HG03520 (cell line): ENCODE data around the gene BABAM2.

ENCODE experiments used
- ATAC-seq: cut with Tn5 transposase; IDR thresholded peaks from one replicate; pipeline ENCODE4 v1.9.1; 2021; ENCODE audit warnings: mild to moderate bottlenecking, moderate library complexity; ENCODE audit not compliant: unreplicated experiment

Gene BABAM2

GRCh38 chr2:27907547-27907946 is 17.0 kb downstream of the BABAM2 start:
- no peak for ATAC-seq

DNA sequence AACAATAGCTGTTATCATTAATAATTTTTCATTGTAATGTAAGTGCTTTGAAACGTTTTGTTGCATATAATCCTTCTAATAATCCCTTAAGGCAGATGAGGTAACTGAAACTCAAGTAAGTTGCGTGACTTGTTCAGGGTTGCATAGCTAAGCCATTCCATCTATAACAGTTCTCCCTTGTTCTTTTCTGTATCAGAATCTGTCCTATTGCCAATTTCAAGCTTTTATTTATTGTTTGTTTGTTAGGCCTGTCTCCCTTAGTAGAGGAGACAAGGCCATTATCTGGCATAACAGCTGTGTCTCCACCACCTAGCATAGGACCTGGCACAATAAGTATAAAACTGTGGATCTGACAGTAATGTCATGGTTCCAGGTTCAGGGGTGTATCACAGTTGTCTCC is 19.4 kb downstream of the BABAM2 start:
- no peak for ATAC-seq

- no peak for ATAC-seq
These were observed 21.1 kb downstream of the BABAM2 start for GRCh38 chr2:27911458-27912210.

GRCh38 chr2:27912512-27912911 is 22.0 kb downstream of the BABAM2 start:
- no peak for ATAC-seq

GRCh38 chr2:27914041-27914804 is 23.7 kb downstream of the BABAM2 start:
- no peak for ATAC-seq

GRCh38 chr2:27914805-27915175 is 24.3 kb downstream of the BABAM2 start:
- ATAC-seq: no peak

GRCh38 chr2:27915191-27915590 is 24.7 kb downstream of the BABAM2 start:
- no peak for ATAC-seq

GRCh38 chr2:27915874-27916273 is 25.3 kb downstream of the BABAM2 start:
- no peak for ATAC-seq

DNA sequence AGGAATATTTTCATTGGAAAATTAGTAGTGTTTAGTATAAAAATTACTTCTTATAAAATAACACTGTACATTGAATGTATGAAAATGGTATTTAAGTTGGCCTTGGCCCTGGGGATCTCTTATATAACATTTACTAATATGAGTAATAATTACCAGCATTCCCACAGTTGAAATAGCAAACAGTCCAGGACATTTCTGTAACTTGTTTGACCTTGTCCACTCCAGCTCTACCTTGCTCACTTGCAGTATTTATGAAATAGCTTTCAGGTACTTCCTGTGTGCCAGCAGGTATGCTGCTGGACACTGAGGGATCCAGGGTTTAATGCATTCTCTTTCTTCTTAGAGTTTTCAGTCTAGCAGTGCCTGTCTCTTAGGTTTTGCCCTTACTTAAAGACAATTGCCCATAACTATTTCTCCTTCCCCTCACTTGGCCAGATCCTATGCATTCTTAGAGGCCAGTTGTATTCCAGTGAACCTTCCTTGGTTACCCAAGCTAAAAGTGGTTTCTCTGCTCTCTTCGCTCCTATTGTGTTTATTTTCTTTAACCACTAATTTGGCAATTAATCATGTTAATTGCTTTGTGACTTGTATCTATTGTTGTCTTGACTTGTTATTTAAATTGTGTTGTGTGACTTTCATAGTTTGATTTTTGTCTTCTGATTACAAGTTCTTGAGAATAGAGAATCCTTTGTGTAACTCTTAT is 25.9 kb downstream of the BABAM2 start:
- no peak for ATAC-seq

DNA sequence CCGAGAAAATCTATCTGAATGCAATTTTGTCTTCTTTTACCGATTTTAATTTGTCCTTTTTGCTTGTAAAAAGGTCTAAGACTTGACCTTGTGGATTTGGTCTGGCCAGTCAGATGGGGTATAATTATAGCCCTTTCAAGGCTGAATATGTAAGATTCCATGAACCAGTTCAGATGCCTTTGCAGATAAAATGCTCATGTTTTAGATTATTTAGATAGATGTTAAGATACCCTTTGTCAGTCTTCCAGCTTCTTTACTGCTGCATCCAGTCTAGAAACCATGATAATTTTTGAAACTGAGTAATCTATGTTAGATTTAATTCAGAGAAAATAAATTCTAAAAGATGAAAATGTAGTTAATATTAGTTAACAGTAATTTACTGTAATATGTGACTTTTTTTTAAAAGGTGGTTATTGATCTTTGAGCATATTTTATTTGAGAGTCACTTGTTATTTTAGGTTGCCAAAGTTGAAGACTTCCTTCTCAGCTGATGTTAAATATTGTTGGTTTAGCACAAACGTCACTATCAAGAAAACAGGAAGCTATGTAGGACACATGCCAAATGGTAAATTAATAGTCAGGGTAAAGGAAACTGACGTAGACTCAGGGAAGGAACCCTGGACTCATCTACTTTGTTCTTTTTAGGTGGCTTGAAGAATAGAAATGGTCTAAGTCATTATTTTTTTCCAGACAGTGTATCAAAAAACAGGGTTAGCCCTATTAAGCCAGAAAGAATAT is 29.8 kb downstream of the BABAM2 start:
- no peak for ATAC-seq

- ATAC-seq: no peak
These were observed 30.9 kb downstream of the BABAM2 start for GRCh38 chr2:27921424-27921823.

GRCh38 chr2:27921880-27922547 is 31.5 kb downstream of the BABAM2 start:
- no peak for ATAC-seq

GRCh38 chr2:27922842-27923241 is 32.3 kb downstream of the BABAM2 start:
- no peak for ATAC-seq

GRCh38 chr2:27925766-27926472 is 35.4 kb downstream of the BABAM2 start:
- no peak for ATAC-seq

GRCh38 chr2:27929916-27930486 is 39.5 kb downstream of the BABAM2 start:
- ATAC-seq: no peak

DNA sequence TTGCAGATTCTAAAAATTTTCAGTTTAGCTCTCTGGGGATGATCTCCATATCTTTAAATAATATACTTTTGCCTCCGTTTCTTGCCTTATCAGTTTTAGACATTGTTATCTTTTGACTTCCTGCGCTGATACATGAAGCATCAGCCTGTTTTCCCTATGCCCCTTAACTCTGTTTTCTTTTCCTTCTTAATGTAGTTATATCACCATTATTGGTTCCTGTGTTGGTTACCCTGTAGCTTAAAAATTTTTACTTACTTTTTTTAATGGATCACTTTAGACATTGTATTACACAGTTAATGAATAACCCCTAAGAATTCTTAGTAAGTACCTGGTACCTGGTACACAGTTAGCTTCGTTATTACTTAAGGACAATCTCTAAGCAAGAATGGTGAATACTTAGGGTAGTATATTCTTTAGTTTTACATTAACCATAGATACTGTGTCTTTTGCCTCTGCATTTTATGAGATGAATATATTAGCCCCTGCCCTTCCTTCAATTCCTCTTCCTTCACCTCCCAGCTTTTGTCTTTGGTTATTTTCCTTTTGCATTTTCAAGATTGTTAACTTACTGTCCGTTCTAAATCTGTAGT is 40.9 kb downstream of the BABAM2 start:
- no peak for ATAC-seq

DNA sequence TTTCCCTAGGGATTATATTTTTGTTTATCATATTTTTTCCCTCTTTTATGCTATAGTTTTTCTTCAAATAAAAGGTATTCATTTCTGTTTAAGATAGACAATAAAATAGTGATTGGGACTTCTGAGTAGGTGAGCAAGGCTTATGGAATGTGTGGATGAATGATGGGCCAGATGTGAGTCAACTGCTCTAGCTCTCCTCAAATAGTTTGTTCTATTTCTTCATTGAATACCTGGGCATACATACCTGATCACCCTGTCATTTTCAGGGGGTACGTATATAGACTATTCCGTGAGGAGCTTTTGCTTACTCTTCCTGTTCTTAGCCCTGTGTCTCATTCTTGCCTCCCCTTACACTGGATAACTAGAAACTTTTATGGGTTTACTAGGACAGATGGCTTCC is 41.9 kb downstream of the BABAM2 start:
- no peak for ATAC-seq

GRCh38 chr2:27935026-27935425 is 44.5 kb downstream of the BABAM2 start:
- no peak for ATAC-seq

DNA sequence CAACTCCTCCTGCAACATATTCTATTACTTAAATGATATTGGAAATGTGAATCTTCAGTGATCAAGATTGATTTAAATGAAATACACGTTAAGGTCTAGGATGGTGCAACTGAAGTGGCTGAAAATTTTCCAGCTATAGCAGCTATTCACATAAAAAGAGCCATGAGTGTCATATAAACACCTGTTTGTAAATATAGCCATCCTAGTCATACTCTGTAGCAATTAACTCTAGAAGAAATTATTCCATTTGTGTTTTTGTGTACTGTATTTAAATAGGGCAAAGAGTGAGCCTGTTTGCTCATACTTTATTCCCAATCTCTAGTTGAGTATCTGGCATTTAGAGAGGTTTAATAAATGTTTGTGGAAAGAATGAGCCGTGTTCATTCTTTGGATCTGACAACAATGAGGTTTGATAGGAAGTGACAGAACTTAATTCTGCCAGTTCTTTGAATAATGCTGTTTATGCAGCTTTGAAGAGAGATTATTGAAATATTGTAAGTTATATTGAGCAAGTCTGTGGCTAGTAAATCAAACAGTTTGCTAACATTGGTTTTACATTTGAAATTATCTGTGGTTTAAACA is 49.7 kb downstream of the BABAM2 start:
- no peak for ATAC-seq
